ENCODE results near the gene DHODH.
A peak's percentile ranks its signal among the peaks of the same experiment; 100 is the strongest.
"Not testable (repeated sequence)": the region's sequence is repeated elsewhere in the genome, so short reads cannot be mapped to it uniquely, and the experiment has no call there.

Gene DHODH

GRCh38 chr16:72057313-72057712, 48.8 kb downstream of the DHODH start:
- DNase-seq = not testable (repeated sequence)

- DNase-seq = peak; percentile 25
Measured at GRCh38 chr16:72059060-72059459, 50.5 kb downstream of the DHODH start.

GRCh38 chr16:72060405-72060804, 51.9 kb downstream of the DHODH start:
- DNase-seq = no peak

GRCh38 chr16:72061564-72061963, 53.0 kb downstream of the DHODH start:
- DNase-seq = no peak

GRCh38 chr16:72064361-72064894, 55.9 kb downstream of the DHODH start:
- no peak for DNase-seq

- DNase-seq = no peak
Measured at GRCh38 chr16:72066747-72067146, 58.2 kb downstream of the DHODH start.

GRCh38 chr16:72068930-72069329, 60.4 kb downstream of the DHODH start:
- DNase-seq = no peak

- no peak for DNase-seq
Measured at GRCh38 chr16:72072514-72073342, 64.2 kb downstream of the DHODH start.

GRCh38 chr16:72073560-72074230, 65.2 kb downstream of the DHODH start:
- no peak for DNase-seq

- DNase-seq = not testable (repeated sequence)
Measured at GRCh38 chr16:72075067-72075466, 66.5 kb downstream of the DHODH start.

Measured in NCI-H2029 treated with DMSO at 0.1 percent for 48 hours (cell line).